Measurements from ENCODE around the gene NOS1.

Gene NOS1

DNA sequence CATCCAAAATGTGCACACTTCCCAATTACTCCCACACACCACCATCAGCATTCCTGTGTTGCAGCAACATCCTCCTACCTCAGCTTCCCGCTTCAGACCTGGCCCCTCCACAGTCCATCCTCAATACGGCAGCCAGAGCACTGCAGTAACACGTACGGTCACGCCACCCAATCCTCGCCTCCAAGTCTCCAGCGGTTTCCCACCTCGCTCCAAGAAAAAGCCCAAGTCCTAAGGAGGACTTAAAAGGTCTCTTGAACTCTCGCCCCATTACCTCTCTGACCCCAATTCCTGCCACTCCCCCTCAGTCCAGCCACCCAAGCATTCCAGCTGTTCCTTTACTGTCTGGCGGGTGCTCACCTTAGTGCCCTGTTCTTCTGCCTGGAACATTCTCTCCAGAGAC is 183.1 kb downstream of the NOS1 start:
- no peak for DNase-seq (ENCODE audit: low read depth in 2 of 2)

DNA sequence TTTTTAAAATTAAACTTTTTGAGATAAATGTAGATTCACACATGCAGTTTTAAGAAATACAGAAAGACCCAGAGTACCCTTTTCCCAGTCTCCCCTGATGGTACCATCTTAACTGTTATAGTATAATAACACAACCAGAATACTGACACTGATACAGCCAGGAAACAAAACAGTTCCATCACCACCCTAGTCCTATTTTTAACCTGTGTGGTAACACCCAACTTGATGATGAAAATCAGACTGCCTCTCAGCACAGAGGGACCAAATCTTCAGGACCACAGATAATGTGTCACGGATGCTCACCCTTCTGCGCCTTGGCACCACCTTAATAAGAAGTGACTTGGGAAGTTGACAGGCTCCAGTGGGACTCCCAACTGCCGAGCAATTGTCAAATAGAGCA is 189.3 kb downstream of the NOS1 start:
- DNase-seq (ENCODE audit: low read depth in 2 of 2): no peak

DNA sequence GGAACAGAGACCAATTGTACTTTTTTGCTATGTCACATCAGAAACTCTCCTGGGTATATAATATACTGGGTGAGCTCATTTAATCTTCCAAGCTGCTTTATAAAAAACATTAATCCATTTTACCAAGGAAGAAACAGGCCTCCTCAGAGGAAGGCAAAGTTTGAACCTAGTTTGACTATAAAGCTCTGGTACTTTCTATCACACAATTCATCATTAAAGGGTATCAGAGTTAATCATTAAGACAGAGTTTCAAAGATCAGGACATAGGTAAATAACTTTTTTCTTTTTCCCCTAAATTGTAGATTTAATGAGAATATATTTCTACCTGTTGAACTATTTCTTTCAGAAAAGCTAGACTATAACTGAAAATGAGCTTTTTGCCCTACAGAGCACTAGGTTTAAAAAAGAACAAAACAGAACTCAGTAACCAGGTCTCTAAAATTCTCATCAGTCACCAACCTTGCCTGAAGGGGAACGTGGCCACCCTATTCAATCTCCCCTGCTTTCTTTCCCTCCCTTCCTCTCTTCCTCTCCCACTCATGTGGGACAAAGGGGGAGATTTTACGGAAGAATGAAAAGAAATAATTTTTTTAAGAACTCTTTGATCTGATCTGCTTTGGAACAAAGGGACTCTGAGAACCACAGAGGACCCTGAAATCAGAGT is 189.8 kb downstream of the NOS1 start:
- DNase-seq (ENCODE audit: low read depth in 2 of 2): no peak

DNA sequence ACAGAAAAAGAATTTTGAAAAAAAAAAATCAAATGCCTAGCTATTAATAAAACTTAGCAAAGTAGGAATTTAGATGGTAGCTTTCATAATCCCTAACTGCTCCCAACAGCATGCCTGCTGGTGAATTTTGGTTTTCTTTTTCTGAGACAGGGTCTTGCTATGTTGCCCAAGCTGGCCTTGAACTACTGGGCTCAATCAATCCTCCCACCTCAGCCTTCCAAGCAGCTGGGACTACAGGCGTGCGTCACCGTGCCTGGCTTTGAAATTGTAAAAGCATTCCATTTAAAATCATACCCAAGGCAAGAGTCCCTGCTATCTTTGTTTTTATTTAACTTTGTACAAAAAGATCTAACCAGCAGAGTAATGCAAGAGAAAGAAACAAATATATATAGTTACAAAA is 191.9 kb downstream of the NOS1 start:
- DNase-seq (ENCODE audit: low read depth in 2 of 2): no peak

DNA sequence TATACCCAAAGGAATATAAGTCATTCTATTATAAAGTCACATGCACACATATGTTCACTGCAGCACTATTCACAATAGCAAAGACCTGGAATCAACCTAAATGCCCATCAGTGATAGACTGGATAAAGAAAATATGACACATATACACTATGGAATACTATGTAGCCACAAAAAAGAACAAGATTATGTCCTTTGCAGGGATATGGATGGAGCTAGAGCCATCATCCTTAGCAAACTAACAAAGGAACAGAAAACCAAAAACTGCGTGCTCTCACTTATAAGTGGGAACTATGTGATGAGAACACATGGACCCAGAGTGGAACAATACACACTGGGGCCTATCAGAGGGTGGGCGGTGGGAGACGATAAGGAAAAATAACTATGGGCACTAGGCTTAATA is 192.4 kb downstream of the NOS1 start:
- DNase-seq (ENCODE audit: low read depth in 2 of 2): no peak

DNA sequence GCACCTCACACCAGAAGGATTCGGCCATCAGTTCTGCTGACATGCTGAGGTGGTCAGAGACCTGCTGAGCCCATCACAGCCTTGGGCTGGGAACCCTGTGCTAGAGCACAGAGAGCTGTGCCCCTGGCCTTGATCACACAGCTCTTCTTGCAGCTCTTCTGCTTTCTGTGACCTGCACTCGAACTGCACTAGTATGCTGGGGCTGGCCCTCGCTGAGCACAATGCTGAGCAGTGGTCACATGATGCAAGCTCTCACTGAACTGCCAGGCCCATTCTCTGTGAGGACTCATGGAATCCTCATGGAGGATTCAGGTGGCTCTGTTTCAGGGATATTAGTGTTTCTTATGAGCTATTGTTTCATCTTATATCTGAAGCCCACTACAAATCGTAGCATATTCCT is 193.7 kb downstream of the NOS1 start:
- DNase-seq (ENCODE audit: low read depth in 2 of 2): no peak

DNA sequence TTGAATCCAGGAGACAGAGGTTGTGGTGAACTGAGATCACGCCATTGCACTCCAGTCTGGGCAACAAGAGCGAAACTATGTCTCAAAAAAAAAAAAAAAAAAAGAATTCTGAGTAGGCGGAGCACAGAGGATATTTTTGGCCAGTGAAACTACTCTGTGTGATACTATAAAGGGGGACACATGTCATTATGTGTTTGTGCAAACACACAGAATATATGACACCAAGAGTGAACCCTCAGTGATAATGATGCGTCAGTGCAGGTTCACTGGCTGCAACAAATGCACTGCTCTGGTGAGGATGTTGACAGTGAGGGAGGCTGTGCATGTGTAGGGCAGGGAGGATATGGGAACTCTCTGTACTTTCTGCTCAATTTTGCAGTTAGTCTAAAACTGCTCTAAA is 195.3 kb downstream of the NOS1 start:
- DNase-seq (ENCODE audit: low read depth in 2 of 2): no peak

DNA sequence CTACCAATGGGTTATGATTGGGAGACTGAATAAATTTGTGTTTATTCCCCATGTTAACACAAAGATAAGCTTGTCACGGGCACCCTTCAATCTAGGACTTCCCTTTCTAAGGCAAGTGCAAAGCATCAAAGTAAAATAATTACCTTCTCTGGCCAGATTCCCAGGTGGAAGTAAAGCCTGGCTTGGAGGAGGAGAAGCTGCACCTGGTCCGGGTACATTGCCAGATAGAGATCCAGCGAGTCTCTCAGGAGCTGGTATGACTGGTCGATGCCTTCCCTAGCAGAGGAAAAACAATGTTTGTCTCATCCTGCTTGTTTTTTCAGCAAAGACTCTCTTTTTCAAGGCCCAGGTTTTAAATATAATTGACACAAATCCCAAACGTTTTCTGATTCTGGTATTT is 196.1 kb downstream of the NOS1 start:
- no peak for DNase-seq (ENCODE audit: low read depth in 2 of 2)

DNA sequence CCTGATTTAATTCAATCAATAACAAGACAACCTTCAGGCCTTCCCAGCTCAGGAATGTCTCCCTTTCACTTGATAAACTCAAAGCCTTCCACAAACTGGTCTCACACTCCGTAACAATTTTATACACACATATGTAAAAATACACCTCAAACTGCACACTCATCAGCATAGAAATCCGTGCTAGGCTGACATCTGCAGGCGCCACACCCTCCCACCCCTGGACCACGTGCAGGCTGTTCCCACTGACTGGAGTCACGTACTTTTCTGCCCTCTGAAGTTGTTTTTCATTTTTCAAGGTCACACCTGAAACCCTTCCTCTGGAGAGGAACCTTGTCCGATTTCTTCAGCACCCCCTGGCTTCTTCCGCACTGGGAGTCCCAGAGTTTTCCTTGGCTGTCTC is 198.8 kb downstream of the NOS1 start:
- no peak for DNase-seq (ENCODE audit: low read depth in 2 of 2)

DNA sequence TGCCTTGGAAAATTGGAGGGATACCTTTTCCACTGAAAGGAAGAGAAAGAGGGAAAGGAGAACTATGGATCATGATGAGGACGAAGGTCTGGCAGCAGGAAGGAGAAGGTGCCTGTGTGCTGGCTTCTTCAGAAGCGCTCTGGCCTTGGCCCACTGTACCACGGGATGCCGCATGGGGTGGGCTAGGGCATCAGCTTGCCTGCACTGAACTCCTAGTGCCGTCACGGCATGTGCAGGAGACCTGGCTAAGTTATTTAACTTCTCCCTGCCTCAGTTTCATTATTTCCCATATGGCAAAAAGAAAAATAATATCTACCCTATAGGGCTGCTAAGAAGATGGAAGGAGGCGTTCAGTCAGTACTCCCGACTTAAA is 199.3 kb downstream of the NOS1 start:
- DNase-seq (ENCODE audit: low read depth in 2 of 2): no peak

DNA sequence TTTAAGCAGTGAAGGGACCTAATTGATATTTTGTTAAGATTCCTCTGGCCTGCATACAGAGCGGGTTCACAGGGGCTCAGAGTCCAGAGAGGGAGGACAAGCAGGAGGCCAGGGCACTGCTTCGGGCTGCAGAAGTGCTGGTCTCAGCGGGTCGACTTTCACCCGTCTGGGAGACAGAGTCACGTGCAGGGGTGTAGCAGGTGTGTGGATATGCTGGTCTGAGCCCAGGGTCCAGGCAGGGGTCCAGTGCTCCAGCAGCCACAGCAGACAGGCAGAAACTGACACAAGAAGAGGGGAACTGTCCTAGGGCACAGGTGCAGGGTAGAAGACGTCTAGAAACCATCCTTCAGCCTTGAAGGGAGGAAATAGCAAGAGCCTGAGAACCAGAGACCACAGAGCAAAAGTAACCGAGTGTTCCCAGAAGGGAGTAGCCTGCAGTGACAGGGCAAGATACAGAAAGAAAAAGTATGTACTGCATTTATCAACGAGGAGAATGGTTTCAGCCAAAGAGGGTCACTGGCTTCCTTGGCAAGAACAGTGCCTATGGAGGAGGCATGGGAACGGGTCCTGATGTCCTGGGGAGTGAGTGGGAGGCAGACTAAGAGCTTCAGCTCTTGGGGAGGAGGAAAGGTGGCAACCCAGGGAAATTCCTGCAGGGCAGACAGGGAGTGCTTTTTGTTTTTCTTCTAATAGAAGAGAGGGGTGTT is 199.8 kb downstream of the NOS1 start:
- no peak for DNase-seq (ENCODE audit: low read depth in 2 of 2)

DNA sequence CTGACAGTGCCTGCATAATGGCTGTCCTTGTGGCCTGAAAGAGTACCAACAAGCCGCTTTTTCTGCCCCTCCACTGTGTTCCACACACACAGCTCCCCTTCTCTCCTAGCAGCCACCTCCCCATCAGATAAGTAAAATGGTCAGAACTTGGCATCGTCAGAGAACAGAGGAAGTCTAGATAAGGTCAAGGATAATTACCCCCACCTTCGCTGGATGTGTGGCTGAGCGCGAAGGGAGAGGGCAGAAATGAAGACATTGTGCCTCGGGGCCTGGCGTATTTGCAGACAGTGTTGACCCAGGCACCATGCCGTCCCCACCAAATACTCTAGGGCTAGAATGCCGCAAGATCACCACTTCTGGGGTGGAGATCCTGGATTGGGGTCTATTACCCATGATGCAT is 201.8 kb downstream of the NOS1 start:
- DNase-seq (ENCODE audit: low read depth in 2 of 2): no peak

DNA sequence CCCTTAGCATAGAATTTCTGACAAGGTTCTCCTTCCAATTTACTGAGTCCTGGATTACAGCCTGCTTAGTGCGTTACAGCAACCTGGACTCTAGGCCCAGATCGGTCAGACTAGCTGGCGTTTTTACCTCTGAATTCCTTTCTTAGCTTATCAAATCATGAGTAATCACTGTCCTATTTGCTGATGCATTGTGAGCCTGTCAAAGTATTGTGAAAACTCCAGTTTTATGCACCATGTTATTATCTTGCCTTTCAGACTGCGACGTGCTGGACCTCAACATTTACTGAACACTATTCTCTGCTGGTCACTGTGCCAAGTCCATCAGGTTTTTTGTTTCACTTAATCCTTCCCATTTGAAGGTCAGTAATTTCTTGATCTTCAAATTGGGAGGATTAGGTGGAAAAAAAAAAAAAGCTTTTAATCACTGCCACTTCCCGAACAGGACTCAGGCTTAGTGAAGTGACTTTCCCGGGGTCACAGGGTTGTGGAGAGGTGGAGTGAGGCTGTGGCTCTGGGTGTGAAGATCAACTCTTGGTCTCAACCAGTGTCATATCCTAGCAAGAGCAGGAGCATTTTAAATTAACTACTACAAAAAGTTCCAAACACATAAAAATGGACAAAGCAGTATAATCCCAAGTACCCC is 202.4 kb downstream of the NOS1 start:
- no peak for DNase-seq (ENCODE audit: low read depth in 2 of 2)

Data from stimulated activated CD4-positive, alpha-beta T cell treated with anti-CD3 and anti-CD28 coated beads, Interleukin-15, amount 100 ng/mL, for 48 hours (primary cell).